ENCODE results near the gene TACC2.
"Not testable (repeated sequence)": the region's sequence is repeated elsewhere in the genome, so short reads cannot be mapped to it uniquely, and the experiment has no call there.

Gene TACC2

DNA sequence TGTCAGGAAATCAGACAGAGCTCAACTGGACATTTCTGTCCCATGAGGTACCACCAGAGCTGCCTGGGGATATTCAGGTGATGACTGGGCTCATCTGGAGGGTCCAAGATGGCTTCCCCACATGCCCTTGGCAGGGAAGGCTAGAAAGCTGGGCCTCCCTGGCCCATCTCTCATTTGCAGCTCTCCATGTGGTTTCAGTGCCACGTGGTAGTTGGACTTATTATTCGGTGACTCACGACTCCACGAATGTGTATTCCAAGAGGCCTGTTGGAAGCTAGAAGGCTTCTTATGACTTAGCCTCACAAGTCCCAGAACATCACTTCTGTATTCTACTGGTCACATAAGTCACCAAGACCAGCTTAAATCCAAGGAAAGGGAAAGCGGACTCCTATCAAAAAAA lies 36.7 kb upstream of the TACC2 start:
- no peak for DNase-seq (ENCODE audit: low read depth)
- TF ChIP-seq, protein P1, sequence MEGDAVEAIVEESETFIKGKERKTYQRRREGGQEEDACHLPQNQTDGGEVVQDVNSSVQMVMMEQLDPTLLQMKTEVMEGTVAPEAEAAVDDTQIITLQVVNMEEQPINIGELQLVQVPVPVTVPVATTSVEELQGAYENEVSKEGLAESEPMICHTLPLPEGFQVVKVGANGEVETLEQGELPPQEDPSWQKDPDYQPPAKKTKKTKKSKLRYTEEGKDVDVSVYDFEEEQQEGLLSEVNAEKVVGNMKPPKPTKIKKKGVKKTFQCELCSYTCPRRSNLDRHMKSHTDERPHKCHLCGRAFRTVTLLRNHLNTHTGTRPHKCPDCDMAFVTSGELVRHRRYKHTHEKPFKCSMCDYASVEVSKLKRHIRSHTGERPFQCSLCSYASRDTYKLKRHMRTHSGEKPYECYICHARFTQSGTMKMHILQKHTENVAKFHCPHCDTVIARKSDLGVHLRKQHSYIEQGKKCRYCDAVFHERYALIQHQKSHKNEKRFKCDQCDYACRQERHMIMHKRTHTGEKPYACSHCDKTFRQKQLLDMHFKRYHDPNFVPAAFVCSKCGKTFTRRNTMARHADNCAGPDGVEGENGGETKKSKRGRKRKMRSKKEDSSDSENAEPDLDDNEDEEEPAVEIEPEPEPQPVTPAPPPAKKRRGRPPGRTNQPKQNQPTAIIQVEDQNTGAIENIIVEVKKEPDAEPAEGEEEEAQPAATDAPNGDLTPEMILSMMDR (IDR thresholded peaks at IDR 0.05; ENCODE audit: low read depth, low read length, missing control alignments): no peak
- no peak overlapping the region for H3K4me3 ChIP-seq (ENCODE audit: low read depth, low read length)

DNA sequence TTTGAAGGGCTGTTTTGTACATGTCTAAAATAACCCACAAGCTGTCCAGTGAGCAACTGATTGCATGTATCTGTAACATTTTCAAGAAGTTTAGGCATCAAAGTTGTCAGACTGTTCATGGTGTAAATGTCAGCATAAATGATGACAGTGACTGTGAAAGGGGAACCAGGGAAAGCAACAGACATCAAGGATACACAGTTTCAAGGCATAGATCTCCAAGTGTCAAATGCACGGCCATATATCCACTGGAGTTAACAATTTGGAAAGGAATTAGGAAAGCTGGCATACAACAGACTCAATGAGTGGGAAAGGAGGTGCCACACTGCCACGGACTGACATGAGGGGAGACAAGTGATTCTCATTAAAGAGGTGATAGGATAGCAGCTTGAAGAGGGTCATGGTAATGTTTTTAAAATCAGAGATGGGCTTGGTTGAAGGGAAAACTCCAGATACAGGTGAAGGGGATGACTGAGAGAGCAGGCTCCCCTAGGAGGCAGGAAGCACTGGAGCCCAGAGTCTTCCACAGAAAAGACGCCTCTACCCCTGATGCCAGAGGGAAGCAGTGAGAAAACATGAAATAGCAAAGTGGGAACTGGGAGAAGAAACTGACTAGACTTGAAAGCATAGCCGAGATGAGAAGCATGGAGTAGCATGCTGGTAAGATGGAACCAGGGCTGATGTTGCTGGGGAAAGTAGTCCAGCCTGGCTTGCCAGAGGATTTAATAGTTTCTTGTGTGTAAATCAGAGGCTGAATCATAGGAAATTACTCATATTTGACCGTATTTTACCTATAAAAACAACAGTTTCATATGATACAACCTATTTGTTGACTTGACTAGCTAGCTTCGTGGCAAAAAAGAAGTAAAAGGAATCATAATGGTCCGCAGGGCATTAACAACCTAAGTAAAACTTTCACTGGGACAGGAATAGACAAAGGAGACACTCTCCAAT lies 32.6 kb upstream of the TACC2 start:
- TF ChIP-seq, protein P1 (IDR thresholded peaks at IDR 0.05; ENCODE audit: low read depth, low read length, missing control alignments): no peak
- no peak for DNase-seq (ENCODE audit: low read depth)
- H3K4me3 ChIP-seq (ENCODE audit: low read depth, low read length): no peak overlapping the region

DNA sequence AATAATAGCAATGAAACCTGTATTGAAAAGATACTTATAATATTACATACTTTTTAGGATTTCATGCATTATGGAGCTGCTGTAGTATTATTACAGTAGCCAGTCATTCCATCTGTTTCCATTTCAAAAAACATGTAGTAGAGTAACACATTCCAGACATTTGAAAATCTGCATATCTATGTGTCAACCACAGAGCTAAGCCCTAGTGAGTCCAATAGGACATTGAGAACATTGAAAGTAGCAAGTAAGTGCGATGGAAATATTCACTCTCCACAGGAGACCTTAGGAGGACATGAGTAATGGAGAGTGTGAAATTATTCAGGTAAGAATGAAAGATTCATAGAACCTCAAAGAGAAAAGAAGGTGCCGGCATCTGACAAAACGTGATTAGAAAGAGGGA lies 29.3 kb upstream of the TACC2 start:
- no peak overlapping the region for H3K4me3 ChIP-seq (ENCODE audit: low read depth, low read length)
- TF ChIP-seq, protein P1 (IDR thresholded peaks at IDR 0.05; ENCODE audit: low read depth, low read length, missing control alignments): no peak
- no peak for DNase-seq (ENCODE audit: low read depth)

DNA sequence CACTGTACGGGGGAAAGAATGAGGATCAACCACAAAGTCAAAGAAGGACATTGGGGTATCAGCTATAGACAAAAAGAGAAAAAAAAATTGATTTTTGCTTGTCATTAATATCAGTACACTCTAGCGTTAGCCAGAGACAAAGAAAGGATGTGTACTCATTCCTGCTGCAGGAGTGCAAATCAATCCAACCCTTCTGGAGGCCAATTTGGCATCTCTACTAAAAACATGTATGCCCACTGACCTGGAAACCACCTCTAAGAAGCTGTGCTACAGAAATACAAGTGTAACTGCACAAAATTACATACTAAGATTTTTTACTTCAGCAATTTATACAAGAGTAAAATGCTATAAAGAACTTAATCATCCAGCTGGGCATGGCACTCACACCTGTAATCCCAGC lies 27.5 kb upstream of the TACC2 start:
- no peak overlapping the region for H3K4me3 ChIP-seq (ENCODE audit: low read depth, low read length)
- TF ChIP-seq, protein P1 (IDR thresholded peaks at IDR 0.05; ENCODE audit: low read depth, low read length, missing control alignments): no peak
- no peak for DNase-seq (ENCODE audit: low read depth)

DNA sequence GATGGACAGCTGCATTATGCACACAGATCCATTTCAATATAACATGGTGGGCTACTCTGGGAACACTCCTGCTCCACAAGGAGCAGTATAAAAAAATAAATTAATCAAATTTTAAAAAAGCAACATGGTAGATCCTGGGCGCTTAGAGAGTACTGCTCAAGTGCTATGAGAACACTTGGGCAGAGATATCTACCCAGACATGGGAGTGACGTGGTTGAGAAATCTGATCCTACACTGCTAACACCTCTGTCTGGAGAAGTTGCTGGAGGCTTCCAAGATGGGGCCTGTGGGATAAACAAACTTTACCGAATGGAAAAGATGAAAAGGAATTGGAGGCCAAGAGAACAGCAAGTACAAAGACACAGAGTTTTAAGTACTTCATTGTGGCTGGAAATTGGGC lies 23.0 kb upstream of the TACC2 start:
- no peak for DNase-seq (ENCODE audit: low read depth)
- TF ChIP-seq, protein P1 (IDR thresholded peaks at IDR 0.05; ENCODE audit: low read depth, low read length, missing control alignments): no peak
- no peak overlapping the region for H3K4me3 ChIP-seq (ENCODE audit: low read depth, low read length)

DNA sequence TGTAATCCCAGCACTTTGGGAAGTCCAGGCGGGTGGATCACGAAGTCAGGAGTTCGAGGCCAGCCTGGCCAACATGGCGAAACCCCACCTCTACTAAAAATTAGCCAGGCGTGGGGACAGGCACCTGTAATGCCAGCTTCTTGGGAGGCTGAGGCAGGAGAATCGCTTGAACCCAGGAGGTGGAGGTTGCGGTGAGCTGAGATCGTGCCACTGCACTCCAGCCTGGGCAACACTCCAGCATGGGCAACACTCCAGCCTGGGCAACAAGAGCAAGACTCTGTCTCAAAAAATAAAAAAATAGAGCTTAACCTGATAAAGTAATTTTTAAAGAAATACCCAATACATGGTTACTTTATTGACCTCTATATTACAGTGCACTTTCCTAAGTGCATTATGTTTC lies 19.9 kb upstream of the TACC2 start:
- not testable (repeated sequence) for DNase-seq (ENCODE audit: low read depth); H3K4me3 ChIP-seq (ENCODE audit: low read depth, low read length)

DNA sequence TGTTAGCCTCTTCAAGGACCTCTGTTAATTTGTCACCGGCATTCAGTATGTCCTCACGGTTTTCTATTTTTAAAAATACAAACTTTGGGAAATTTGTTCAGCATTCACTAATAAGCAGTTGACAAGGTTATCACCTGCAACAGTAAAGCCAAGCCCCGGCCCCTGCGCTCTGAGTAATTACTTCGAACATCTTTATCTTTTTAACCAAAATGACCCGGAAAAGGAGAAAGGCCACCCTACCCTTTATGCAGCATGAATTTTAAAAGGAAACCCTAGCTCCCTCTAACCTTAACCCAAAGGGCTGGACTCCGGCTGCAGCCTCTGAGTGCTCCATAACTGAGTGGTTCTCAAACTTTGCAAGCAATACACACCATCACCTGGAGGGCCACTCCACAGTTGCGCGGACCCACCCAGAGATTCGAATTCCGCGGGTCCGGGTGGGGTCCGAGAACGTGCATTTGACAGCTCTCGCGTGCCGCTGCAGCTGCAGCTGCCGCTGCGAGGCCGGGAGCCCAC lies 14.9 kb upstream of the TACC2 start:
- TF ChIP-seq, protein P1 (IDR thresholded peaks at IDR 0.05; ENCODE audit: low read depth, low read length, missing control alignments): no peak
- peak overlapping the region; percentile 97 for H3K4me3 ChIP-seq (ENCODE audit: low read depth, low read length)

More for the DNA sequence above, 14.9 kb upstream of the TACC2 start:
- DNase-seq (ENCODE audit: low read depth): no peak

All from GM12864 (cell line).